Muscle of back (tissue), 11 donors: ENCODE measurements around the gene RYR1. TPM values are rescaled to one million over a fixed set of nuclear protein-coding genes. Genes with fewer than 3 reads are reported as not detected.
"Not testable (repeated sequence)": the region's sequence is repeated elsewhere in the genome, so short reads cannot be mapped to it uniquely, and the experiment has no call there.

Experiments
- DNase-seq, 3 donors: peaks; one replicate each; pipeline versions ENCODE4 v3.0.0 to v3.0.0-alpha.2; 2013
- polyA plus RNA-seq, 10 donors: library from polyadenylated mRNA; unstranded; fragments of 120-200 nt; gene quantifications; one replicate each; pipeline ENCODE4 v1.2.1, GENCODE V29; 2013; ENCODE audit not compliant: insufficient read length in 10 of 10

The RYR1 gene
- polyA plus RNA-seq, 10 donors: 269 to 630 (median 491) TPM

GRCh38 chr19:38561053-38561606, 127.6 kb downstream of the RYR1 start:
- no peak for DNase-seq

- DNase-seq: no peak
These were observed 128.2 kb downstream of the RYR1 start for GRCh38 chr19:38561658-38562057.

GRCh38 chr19:38562096-38562495, 128.6 kb downstream of the RYR1 start:
- DNase-seq: no peak

GRCh38 chr19:38563475-38563874, 130.0 kb downstream of the RYR1 start:
- DNase-seq: no peak

DNA sequence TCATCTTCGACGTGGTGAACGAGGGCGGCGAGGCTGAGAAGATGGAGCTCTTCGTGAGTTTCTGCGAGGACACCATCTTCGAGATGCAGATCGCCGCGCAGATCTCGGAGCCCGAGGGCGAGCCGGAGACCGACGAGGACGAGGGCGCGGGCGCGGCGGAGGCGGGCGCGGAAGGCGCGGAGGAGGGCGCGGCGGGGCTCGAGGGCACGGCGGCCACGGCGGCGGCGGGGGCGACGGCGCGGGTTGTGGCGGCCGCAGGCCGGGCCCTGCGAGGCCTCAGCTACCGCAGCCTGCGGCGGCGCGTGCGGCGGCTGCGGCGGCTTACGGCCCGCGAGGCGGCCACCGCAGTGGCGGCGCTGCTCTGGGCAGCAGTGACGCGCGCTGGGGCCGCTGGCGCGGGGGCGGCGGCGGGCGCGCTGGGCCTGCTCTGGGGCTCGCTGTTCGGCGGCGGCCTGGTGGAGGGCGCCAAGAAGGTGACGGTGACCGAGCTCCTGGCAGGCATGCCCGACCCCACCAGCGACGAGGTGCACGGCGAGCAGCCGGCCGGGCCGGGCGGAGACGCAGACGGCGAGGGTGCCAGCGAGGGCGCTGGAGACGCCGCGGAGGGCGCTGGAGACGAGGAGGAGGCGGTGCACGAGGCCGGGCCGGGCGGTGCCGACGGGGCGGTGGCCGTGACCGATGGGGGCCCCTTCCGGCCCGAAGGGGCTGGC, 131.6 kb downstream of the RYR1 start:
- DNase-seq: peak in 1 of 3 donors; percentile 51

DNA sequence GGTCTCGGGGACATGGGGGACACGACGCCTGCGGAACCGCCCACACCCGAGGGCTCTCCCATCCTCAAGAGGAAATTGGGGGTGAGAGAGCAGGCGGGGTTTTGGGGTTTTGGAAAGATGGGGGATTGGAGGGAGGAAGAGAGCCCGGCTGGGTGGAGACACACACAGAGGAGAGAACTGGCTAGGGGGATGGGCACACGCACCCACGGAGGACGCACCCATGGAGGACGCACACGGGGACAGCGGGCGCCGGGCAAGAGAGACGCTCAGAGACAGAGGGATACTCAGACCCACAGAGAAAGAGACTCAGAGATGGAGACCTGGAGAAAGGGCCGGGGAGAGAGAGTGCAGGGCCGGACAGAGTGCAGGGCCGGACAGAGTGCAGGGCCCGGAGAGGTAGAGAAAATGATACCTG, 132.2 kb downstream of the RYR1 start:
- peak in 1 of 3 donors; percentile 28 for DNase-seq

GRCh38 chr19:38569368-38569983, 136.0 kb downstream of the RYR1 start:
- no peak for DNase-seq

DNA sequence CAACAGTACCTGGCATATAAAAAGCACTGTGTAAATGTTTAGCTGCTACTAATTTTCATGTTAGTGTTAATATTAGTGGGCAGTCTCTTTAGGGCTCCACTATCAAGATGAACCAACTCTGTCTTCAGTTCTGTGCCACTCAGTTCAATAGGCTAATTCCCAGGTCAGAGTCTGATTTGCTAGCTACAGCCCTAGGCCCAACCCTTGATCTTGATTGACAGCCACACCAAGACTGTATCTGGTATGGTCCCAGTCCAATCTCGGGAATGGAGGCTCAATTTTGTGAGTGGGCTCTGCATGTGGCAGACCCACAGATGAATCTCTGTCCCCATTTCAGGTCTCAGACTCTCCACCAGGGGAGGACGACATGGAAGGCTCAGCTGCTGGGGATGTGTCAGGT, 138.2 kb downstream of the RYR1 start:
- DNase-seq: no peak

DNA sequence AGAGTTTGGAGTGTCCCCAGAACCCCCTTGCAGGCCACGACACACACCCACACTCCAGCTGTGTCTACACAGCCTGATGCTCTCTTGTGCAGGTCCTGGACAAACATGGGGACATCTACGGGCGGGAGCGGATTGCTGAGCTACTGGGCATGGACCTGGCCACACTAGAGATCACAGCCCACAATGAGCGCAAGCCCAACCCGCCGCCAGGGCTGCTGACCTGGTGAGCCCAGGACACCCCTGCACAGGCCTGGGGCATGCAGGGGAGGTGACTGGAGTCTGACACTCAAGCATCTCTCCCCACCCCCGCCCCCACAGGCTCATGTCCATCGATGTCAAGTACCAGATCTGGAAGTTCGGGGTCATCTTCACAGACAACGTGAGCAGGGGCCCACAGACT, 144.3 kb downstream of the RYR1 start:
- DNase-seq: no peak

DNA sequence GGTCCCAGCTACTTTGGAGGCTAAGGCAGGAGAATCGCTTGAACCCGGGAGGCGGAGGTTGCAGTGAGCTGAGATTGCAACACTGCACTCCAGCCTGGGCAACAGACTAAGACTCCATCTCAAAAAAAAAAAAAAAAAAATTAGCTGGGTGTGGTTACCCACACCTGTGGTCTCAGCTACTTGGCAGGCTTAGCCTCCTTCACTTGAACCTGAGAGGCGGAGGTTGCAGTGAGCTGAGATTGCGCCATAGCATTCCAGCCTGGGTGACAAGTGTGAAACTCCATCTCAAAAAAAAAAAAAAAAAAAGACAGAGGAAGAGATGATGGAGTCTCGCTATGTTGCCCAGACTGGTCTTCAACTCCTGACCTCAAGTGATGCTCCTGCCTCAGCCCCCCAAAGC, 145.8 kb downstream of the RYR1 start:
- DNase-seq: not testable (repeated sequence)

DNA sequence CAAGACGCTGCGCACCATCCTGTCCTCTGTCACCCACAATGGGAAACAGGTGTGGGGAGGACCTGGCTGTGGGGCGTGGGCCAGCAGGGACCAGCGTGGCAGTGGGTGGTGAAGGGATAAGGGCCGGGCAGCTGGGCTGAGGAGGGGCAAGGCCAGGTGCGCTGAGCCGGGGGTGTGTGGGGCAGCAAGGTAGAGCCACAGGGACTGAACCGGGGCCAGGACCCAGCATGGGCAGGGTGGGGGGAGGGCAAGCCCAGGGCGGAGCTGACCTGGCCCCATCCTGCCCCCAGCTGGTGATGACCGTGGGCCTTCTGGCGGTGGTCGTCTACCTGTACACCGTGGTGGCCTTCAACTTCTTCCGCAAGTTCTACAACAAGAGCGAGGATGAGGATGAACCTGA, 146.6 kb downstream of the RYR1 start:
- DNase-seq: no peak

DNA sequence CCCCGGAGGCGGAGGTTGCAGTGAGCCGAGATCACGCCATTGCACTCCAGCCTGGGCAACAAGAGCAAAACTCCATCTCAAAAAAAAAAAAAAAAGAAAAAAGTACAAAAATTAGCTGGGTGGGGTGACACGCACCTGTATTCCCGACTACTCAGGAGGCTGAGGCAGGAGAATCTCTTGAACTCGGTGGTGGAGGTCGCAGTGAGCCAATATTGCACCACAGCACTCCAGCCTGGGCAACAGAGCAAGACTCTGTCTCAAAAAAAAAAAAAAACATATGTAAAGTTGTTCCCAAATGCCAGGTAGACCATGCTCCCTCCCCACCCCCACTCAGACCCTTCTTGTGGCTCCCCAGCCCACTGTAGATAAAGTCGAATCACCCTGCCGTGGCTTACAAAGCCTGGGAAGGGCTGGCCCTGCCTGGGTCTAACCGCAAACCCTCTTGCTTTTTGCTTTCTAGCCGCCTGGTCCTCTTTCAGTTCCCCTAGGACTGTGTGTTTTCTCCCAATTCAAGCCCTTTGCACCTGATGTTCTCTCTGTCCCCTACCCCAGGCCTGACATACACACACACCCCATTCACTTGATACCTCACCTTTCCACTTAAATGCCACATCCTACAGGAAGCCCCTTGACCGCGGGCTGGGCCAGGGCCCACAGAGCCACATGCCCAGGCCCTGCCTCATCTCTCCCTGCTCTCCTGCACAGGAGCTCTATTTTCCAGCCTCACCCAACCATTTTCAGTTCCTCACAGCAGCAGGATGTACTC, 149.9 kb downstream of the RYR1 start:
- DNase-seq: no peak

GRCh38 chr19:38583985-38584305, 150.5 kb downstream of the RYR1 start:
- no peak for DNase-seq

DNA sequence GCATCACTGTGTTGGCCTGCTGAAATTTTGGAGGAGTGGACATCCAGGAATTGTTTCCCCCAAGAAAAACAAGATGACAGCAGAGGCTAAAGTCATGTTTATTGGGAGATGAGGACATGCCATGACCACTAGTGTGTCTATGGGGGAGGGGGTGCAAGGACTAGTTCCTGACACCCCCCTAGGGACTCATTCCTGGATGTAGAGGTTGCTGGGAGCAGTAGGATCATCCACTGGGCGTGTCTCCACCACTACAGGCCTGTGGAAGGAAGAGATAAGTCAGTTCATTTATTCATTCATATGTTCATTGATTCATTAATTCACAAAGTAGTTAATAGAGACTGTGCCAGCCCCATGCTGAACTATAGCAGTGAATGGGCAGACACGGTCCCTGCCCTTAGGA, 154.1 kb downstream of the RYR1 start:
- no peak for DNase-seq

GRCh38 chr19:38588041-38588440, 154.6 kb downstream of the RYR1 start:
- no peak for DNase-seq

DNA sequence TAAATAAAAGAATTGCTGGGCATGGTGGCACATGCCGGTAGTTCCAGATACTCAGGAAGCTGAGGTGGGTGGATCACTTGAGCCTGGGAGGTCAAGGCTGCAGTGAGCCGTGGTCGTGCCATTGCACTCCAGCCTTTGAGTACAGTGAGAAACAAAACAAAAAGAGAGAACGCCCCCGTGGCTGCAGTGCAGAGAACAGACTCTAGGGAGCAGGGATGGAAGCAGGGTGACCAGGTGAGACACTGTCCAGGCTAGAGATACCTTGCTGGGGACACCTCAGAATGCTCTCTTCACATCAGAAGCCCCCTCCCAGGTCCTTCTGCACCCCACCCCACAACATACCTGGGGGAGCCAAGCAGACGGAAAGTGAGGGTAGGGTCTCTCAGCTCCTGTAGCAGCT, 159.4 kb downstream of the RYR1 start:
- no peak for DNase-seq

- DNase-seq: peak; percentile 29 to 46 (median 33)
These were observed 162.8 kb downstream of the RYR1 start for GRCh38 chr19:38596057-38596981.

DNA sequence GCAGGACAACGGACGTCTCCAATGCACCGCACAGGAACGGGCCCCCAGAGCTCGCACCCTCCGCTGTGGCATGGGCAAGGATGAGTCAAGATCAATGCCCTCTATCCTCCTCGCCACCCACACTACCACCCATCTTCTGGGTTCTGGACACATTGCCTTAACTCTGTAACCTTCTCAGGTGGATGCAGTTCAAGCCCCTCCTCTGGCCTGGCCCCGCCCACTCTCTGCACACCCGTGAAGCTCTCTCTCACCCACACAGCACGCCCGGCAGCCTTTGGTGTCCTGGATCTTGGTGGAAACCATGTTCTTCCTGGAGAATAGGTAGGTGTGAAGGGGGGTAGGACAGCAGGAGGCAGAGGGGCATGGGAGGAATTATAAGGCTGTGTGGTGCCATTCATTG, 163.6 kb downstream of the RYR1 start:
- DNase-seq: no peak

- no peak for DNase-seq
These were observed 166.2 kb downstream of the RYR1 start for GRCh38 chr19:38599722-38600121.

DNA sequence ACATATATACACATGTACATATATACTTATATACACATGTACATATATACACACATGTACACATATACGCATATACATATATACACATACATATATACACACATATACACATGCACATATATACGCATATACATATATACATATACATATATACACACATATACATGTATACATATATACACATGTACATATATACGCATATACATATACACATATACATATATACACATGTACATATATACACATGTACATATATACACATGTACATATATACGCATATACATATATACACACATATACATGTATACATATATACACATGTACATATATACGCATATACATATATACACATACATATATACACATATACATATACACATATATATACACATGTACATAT, 169.4 kb downstream of the RYR1 start:
- DNase-seq: not testable (repeated sequence)

DNA sequence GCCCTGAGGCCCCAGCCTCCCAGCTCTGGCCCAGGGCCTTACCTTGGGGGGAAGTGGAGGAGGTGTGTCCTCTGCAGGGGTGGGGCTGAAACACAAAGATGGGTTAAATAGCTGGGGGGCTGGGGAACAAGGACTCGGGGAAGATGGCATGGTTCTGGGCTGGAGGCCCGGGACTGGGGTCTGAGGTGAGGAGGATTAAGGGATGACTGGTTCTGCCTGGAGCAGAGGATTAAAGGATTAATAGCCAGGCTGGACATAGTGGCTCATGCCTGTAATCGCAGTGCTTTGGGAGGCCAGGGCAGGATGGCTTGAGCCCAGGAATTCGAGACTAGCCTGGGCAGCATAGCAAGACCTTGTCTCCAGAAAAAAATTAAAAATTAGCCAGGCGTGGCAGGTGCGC, 172.6 kb downstream of the RYR1 start:
- no peak for DNase-seq

DNA sequence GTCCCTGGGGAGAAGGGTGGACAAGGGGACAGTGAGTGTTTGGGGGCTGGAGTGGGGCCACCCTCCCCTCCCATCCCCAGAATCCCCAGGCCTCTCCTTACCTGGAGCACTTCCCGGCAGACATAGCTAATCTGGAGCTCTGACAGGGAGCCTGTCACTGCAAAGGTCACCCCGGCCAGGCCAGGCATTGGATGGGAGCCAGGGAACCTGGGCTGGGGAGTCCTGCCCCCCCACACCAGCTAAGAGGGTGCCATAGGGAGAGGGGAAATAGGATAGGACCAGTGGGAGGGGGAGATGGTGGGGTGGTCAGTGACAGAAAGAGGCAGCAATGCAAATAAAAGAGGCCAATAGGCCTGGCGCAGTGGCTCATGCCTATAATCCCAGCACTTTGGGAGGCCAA, 180.8 kb downstream of the RYR1 start:
- no peak for DNase-seq
